Astrocyte of the spinal cord (primary cell): Measurements from ENCODE around the gene NOP14.

Source experiments
- DNase-seq: peaks from one replicate; pipeline ENCODE4 v3.0.0; 2011; ENCODE audit warnings: low read depth, low spot score
- H3K4me3 ChIP-seq: 2 replicates; pipeline ENCODE4 v1.5.1; 2011; ENCODE audit warnings: low read depth, mild to moderate bottlenecking, low read length, moderate library complexity
- CTCF ChIP-seq: IDR thresholded peaks from 2 replicates; pipeline ENCODE4 v1.5.1; 2012; ENCODE audit warnings: low read depth, mild to moderate bottlenecking, low read length, inconsistent platforms
- in situ Hi-C: cut with HindIII; loops from 2 replicates; pipeline ENCODE4 v1.10.0; 2017; ENCODE audit warnings: low sequenced_read_pairs

Gene NOP14

GRCh38 chr4:2977211-2978088 is 14.2 kb upstream of the NOP14 start:
- no peak for TF ChIP-seq CTCF
- no peak overlapping the region for H3K4me3 ChIP-seq
- in situ Hi-C loops: no loop called here
- peak; percentile 42 for DNase-seq

GRCh38 chr4:2971275-2971674 is 8.1 kb upstream of the NOP14 start:
- DNase-seq: no peak
- in situ Hi-C loops: no loop called here
- no peak overlapping the region for H3K4me3 ChIP-seq
- no peak for TF ChIP-seq CTCF

- no peak for DNase-seq
- TF ChIP-seq CTCF: no peak
- H3K4me3 ChIP-seq: no peak overlapping the region
- in situ Hi-C loops: no loop called here
Measured at GRCh38 chr4:2968381-2968780, 5.2 kb upstream of the NOP14 start.

GRCh38 chr4:2965262-2965661 is 2.1 kb upstream of the NOP14 start:
- no peak overlapping the region for H3K4me3 ChIP-seq
- no peak for DNase-seq
- in situ Hi-C loops: no loop called here
- TF ChIP-seq CTCF: no peak

GRCh38 chr4:2964706-2965258 is 1.6 kb upstream of the NOP14 start:
- in situ Hi-C loops: no loop called here
- H3K4me3 ChIP-seq: peak overlapping the region; percentile 90
- TF ChIP-seq CTCF: no peak

GRCh38 chr4:2963966-2964471 is 813 bp upstream of the NOP14 start:
- TF ChIP-seq CTCF: no peak
- H3K4me3 ChIP-seq: peak overlapping the region; percentile 90
- peak; percentile 52 for DNase-seq
- in situ Hi-C loops: no loop called here

More at GRCh38 chr4:2964706-2965258, 1.6 kb upstream of the NOP14 start:
- no peak for DNase-seq
